IMR-90 (cell line): ENCODE results near the gene LRRC3B. TPM values are rescaled to one million over a fixed set of nuclear protein-coding genes. Genes with fewer than 3 reads are reported as not detected.

ENCODE experiments used
- ATAC-seq: fragments of 200-7000 bp; cut with Tn5 transposase; 2 replicates; pipeline ENCODE4 v1.9.1; 2020; ENCODE audit warnings: low read depth, mild to moderate bottlenecking, moderate library complexity
- BruUV-seq: library from RNA; stranded (reverse); fragments of 400-500 nt; replicated peaks from 2 replicates; lab custom pipeline; 2021; lab: Mats Ljungman, UMichigan
- CTCF ChIA-PET: fragments of 300-600 bp; formaldehyde crosslinking; extraction: SDS; loops from one replicate; lab custom pipeline; 2021; ENCODE audit warnings: antibody characterized with exemption; lab: Yijun Ruan, JAX
- POLR2A ChIA-PET: fragments of 300-600 bp; sonication (Branson Sonifier 250); formaldehyde crosslinking; loops from one replicate; lab custom pipeline; 2022; ENCODE audit warnings: antibody characterized with exemption; ENCODE audit not compliant: unreplicated experiment; lab: Charles Lee
- DNase-seq: peaks from one replicate; pipeline ENCODE4 v3.0.0; 2013
- H2AFZ ChIP-seq: replicated peaks from 2 replicates; pipeline ENCODE3; 2013; ENCODE audit warnings: low read length, mild to moderate bottlenecking; ENCODE audit not compliant: poor library complexity
- H2AK5ac ChIP-seq: 2 replicates; pipeline ENCODE4 v1.6.1; 2013; ENCODE audit warnings: low read depth, low read length, inconsistent platforms
- H2AK9ac ChIP-seq: replicated peaks from 2 replicates; pipeline ENCODE3; 2013; ENCODE audit warnings: mild to moderate bottlenecking, low read depth, low read length, moderate library complexity; ENCODE audit not compliant: poor library complexity
- H2BK120ac ChIP-seq: 2 replicates; pipeline ENCODE4 v1.6.1; 2013; ENCODE audit warnings: low read depth, low read length, inconsistent platforms
- H2BK15ac ChIP-seq: 3 replicates; pipeline ENCODE4 v1.6.1; 2013; ENCODE audit warnings: low read depth, low read length, inconsistent platforms
- H2BK20ac ChIP-seq: 2 replicates; pipeline ENCODE4 v1.6.1; 2013; ENCODE audit warnings: low read depth, mild to moderate bottlenecking, inconsistent platforms, low read length, moderate library complexity
- H2BK5ac ChIP-seq: 2 replicates; pipeline ENCODE4 v1.6.1; 2013; ENCODE audit warnings: mild to moderate bottlenecking, low read depth, low read length, inconsistent platforms; ENCODE audit not compliant: poor library complexity, severe bottlenecking
- H3K14ac ChIP-seq: replicated peaks from 2 replicates; pipeline ENCODE4 v1.6.1; 2013; ENCODE audit warnings: low read depth, low read length, inconsistent platforms
- H3K18ac ChIP-seq: 2 replicates; pipeline ENCODE4 v1.6.1; 2013; ENCODE audit warnings: low read depth, low read length, control low read depth
- H3K23ac ChIP-seq: 2 replicates; pipeline ENCODE4 v1.6.1; 2013; ENCODE audit warnings: low read depth, low read length, inconsistent platforms
- H3K27ac ChIP-seq: 2 replicates; pipeline ENCODE4 v1.5.1; 2013; ENCODE audit warnings: mild to moderate bottlenecking, control low read depth, low read length; ENCODE audit not compliant: insufficient read depth
- H3K27me3 ChIP-seq: 2 replicates; pipeline ENCODE4 v1.6.1; 2013; ENCODE audit warnings: low read length; ENCODE audit not compliant: control insufficient read depth, insufficient read depth
- H3K36me3 ChIP-seq: 2 replicates; pipeline ENCODE4 v1.6.1; 2013; ENCODE audit warnings: low read length, mixed read lengths; ENCODE audit not compliant: control insufficient read depth, insufficient read depth
- H3K4ac ChIP-seq: 2 replicates; pipeline ENCODE4 v1.6.1; 2013; ENCODE audit warnings: low read depth, low read length, inconsistent platforms
- H3K4me1 ChIP-seq: 2 replicates; pipeline ENCODE4 v1.6.1; 2013; ENCODE audit warnings: low read length, mixed read lengths; ENCODE audit not compliant: control insufficient read depth, insufficient read depth
- H3K4me2 ChIP-seq: 2 replicates; pipeline ENCODE4 v1.6.1; 2013; ENCODE audit warnings: low read depth, mild to moderate bottlenecking, control low read depth, low read length, moderate library complexity
- H3K4me3 ChIP-seq: 2 replicates; pipeline ENCODE4 v1.5.1; 2013; ENCODE audit warnings: low read depth, mild to moderate bottlenecking, control low read depth, low read length, moderate library complexity; ENCODE audit not compliant: insufficient read depth
- H3K56ac ChIP-seq: 2 replicates; pipeline ENCODE4 v1.6.1; 2013; ENCODE audit warnings: low read length, inconsistent platforms; ENCODE audit not compliant: insufficient read depth; ENCODE audit errors: extremely low read depth
- H3K79me1 ChIP-seq, 2 experiments: 2 replicates each; pipeline ENCODE4 v1.6.1; 2013; ENCODE audit warnings: low read length in 2 of 2, inconsistent platforms in 1 of 2, low read depth in 1 of 2
- H3K9ac ChIP-seq: 2 replicates; pipeline ENCODE4 v1.6.1; 2013; ENCODE audit warnings: low read depth, low read length, control low read depth
- H3K9me1 ChIP-seq: 2 replicates; pipeline ENCODE4 v1.6.1; 2013; ENCODE audit warnings: low read length, inconsistent platforms; ENCODE audit not compliant: insufficient read depth
- H3K9me3 ChIP-seq: 2 replicates; pipeline ENCODE4 v1.6.1; 2013; ENCODE audit warnings: low read length; ENCODE audit not compliant: control insufficient read depth, insufficient read depth
- H4K20me1 ChIP-seq: 2 replicates; pipeline ENCODE4 v1.6.1; 2013; ENCODE audit warnings: low read length, inconsistent platforms; ENCODE audit not compliant: insufficient read depth
- H4K5ac ChIP-seq: 2 replicates; pipeline ENCODE4 v1.6.1; 2013; ENCODE audit warnings: mild to moderate bottlenecking, low read depth, low read length, control low read depth
- H4K8ac ChIP-seq, 2 experiments: 2 replicates each; pipeline ENCODE4 v1.6.1; 2013; ENCODE audit warnings: low read depth in 2 of 2, low read length in 2 of 2, control low read depth in 1 of 2, inconsistent platforms in 1 of 2
- H4K91ac ChIP-seq: 2 replicates; pipeline ENCODE4 v1.6.1; 2013; ENCODE audit warnings: low read depth, low read length, inconsistent platforms; ENCODE audit not compliant: insufficient read depth
- BHLHE40 ChIP-seq: fragments of 150-350 bp; IDR thresholded peaks from 2 replicates; pipeline ENCODE4 v1.6.1; 2016; ENCODE audit warnings: mild to moderate bottlenecking, low read depth, low read length
- CEBPB ChIP-seq: IDR thresholded peaks from 2 replicates; pipeline ENCODE4 v1.6.1; 2012; ENCODE audit warnings: low read depth, low read length, improper control_type of control experiment
- CHD1 ChIP-seq: IDR thresholded peaks from 2 replicates; pipeline ENCODE4 v1.6.1; 2012; ENCODE audit warnings: low read depth, low read length, improper control_type of control experiment
- FOS ChIP-seq: fragments of 150-350 bp; IDR thresholded peaks from 2 replicates; pipeline ENCODE4 v1.6.1; 2016; ENCODE audit warnings: low read depth, low read length
- MXI1 ChIP-seq: IDR thresholded peaks from 2 replicates; pipeline ENCODE4 v1.6.1; 2012; ENCODE audit warnings: low read depth, mild to moderate bottlenecking, low read length, moderate library complexity, borderline replicate concordance
- POLR2A ChIP-seq: IDR thresholded peaks from 2 replicates; pipeline ENCODE4 v1.6.1; 2012; ENCODE audit warnings: mild to moderate bottlenecking, low read depth, low read length
- RAD21 ChIP-seq: IDR thresholded peaks from 2 replicates; pipeline ENCODE4 v1.6.1; 2012; ENCODE audit warnings: low read length, improper control_type of control experiment
- RCOR1 ChIP-seq: IDR thresholded peaks from 2 replicates; pipeline ENCODE4 v1.6.1; 2012; ENCODE audit warnings: mild to moderate bottlenecking, low read length, improper control_type of control experiment; ENCODE audit not compliant: insufficient replicate concordance
- WGBS, 2 experiments: methylation state at CpG; one replicate each; pipeline versions ENCODE4 v1.1.5 to v1.1.7; 2013; ENCODE audit warnings: missing lambda C conversion rate in 2 of 2; ENCODE audit not compliant: insufficient read length in 1 of 2; ENCODE audit errors: extremely low coverage in 2 of 2; 5-methylcytosine and 5-hydroxymethylcytosine counted together
- dilution Hi-C: fragments of 300-500 bp; cut with HindIII; formaldehyde crosslinking; loops from one replicate; pipeline ENCODE4 v1.14.3; 2018; ENCODE audit warnings: low sequenced_read_pairs; ENCODE audit not compliant: unreplicated experiment
- in situ Hi-C: fragments of 300-500 bp; cut with MboI; formaldehyde crosslinking; loops from 3 replicates; pipeline ENCODE4 v1.14.3; 2019; ENCODE audit warnings: low sequenced_read_pairs, inconsistent platforms, mixed read lengths
- intact Hi-C: fragments of 100-400 bp; cut with micrococcal nuclease; formaldehyde crosslinking; loops from 2 replicates; pipeline ENCODE4 v1.10.0; 2022
- polyA plus RNA-seq, 3 experiments: library from polyadenylated mRNA; depleted of rRNA; stranded (reverse); fragments of >200 nt; gene quantifications; 2 replicates each; pipeline ENCODE4 v1.2.3, GENCODE V29; 2012; ENCODE audit warnings: low replicate concordance in 1 of 3
- total RNA-seq: library from RNA; depleted of rRNA; stranded (reverse); fragments of >200 nt; gene quantifications from 2 replicates; pipeline ENCODE4 v1.2.3, GENCODE V29; 2012

Gene LRRC3B
- total and polyA plus RNA-seq, 2 of the 4 experiments (the other 2 are of a cell fraction), result not detected

GRCh38 chr3:26657348-26657976, 34.9 kb downstream of the LRRC3B start:
- Histone ChIP-seq H3K4ac (no peak overlapping the region), H3K36me3 (no peaks in the 10 kb centered on the region), H3K4me1 (no peaks in the 10 kb centered on the region), H3K9ac (no peak overlapping the region), H3K18ac (no peak overlapping the region), H2AK9ac (no peak overlapping the region), H3K56ac (no peak overlapping the region), H2BK20ac (no peak overlapping the region), H2BK120ac (no peak overlapping the region), H2BK15ac (no peak overlapping the region), H2AFZ (no peak overlapping the region), H3K27me3 (no peaks in the 10 kb centered on the region), H4K20me1 (no peaks in the 10 kb centered on the region), H2BK5ac (no peak overlapping the region), H3K4me3 (no peak overlapping the region), H3K9me3 (peaks cover 8% of the 10 kb centered on the region), H3K4me2 (no peak overlapping the region), H4K91ac (no peak overlapping the region), H2AK5ac (no peak overlapping the region), H3K79me1 (no peaks in the 10 kb centered on the region), H4K5ac (no peak overlapping the region), H3K23ac (no peak overlapping the region), H3K9me1 (no peaks in the 10 kb centered on the region), H3K14ac (no peak overlapping the region), H3K27ac (no peak overlapping the region), H4K8ac (no peak overlapping the region)
- no TSS peak for BruUV-seq
- dilution Hi-C loops, result no loop called here
- no CpG with 5 or more reads among the region's 6 CpGs for WGBS, 2 experiments
- ChIA-PET CTCF (no interaction called here), POLR2A (no interaction called here)
- intact Hi-C loops, result no loop called here
- DNase-seq (no peak), ATAC-seq (no peak)
- in situ Hi-C loops, result no loop called here
- TF ChIP-seq POLR2A (no peak), BHLHE40 (no peak), MXI1 (no peak), RCOR1 (no peak), CEBPB (no peak), FOS (no peak), CHD1 (no peak), RAD21 (no peak)
